NCI-H82 treated with DMSO at 0.1 percent for 48 hours (cell line): ENCODE measurements around the gene ZNF287.

Experiments
- DNase-seq: peaks from one replicate; lab custom pipeline; 2025; ENCODE audit not compliant: unreplicated experiment; lab: John Stamatoyannopoulos, UW

Gene ZNF287

GRCh38 chr17:16517477-16517876 is 51.5 kb downstream of the ZNF287 start:
- DNase-seq, result no peak

- no peak for DNase-seq
Observed at GRCh38 chr17:16516594-16517051, 52.4 kb downstream of the ZNF287 start.

GRCh38 chr17:16515933-16516332 is 53.1 kb downstream of the ZNF287 start:
- no peak for DNase-seq

GRCh38 chr17:16513873-16514272 is 55.1 kb downstream of the ZNF287 start:
- no peak for DNase-seq

- DNase-seq, result no peak
Observed at GRCh38 chr17:16512011-16512410, 57.0 kb downstream of the ZNF287 start.

GRCh38 chr17:16511593-16511992 is 57.4 kb downstream of the ZNF287 start:
- DNase-seq, result no peak

GRCh38 chr17:16507918-16508533 is 61.0 kb downstream of the ZNF287 start:
- no peak for DNase-seq

GRCh38 chr17:16506188-16506587 is 62.8 kb downstream of the ZNF287 start:
- DNase-seq, result no peak

- no peak for DNase-seq
Observed at GRCh38 chr17:16504984-16505383, 64.0 kb downstream of the ZNF287 start.
